Measurements from ENCODE around the gene TMTC2. TPM values are rescaled to one million over a fixed set of nuclear protein-coding genes. Genes with fewer than 3 reads are reported as not detected.

Gene TMTC2
- total RNA-seq (2014; rRNA removed; shearing (Covaris generic)): 1.2 and 1.3 TPM in 2 replicates

- DNase-seq (ENCODE audit: low read depth): peak; percentile 82
Measured at GRCh38 chr12:82686168-82687020, at the start of gene TMTC2. TSS of gene TMTC2 (plus strand) at chr12:82686906.

GRCh38 chr12:82638324-82638723 lies 48.4 kb upstream of the TMTC2 start:
- DNase-seq (ENCODE audit: low read depth): no peak

GRCh38 chr12:82644896-82645295 lies 41.8 kb upstream of the TMTC2 start:
- DNase-seq (ENCODE audit: low read depth): no peak

- DNase-seq (ENCODE audit: low read depth): no peak
Measured at GRCh38 chr12:82645414-82645813, 41.3 kb upstream of the TMTC2 start.

GRCh38 chr12:82647853-82648252 lies 38.9 kb upstream of the TMTC2 start:
- no peak for DNase-seq (ENCODE audit: low read depth)

- DNase-seq (ENCODE audit: low read depth): no peak
Measured at GRCh38 chr12:82648259-82648909, 38.3 kb upstream of the TMTC2 start.

- peak; percentile 62 for DNase-seq (ENCODE audit: low read depth)
Measured at GRCh38 chr12:82650627-82651337, 35.9 kb upstream of the TMTC2 start.

GRCh38 chr12:82651489-82651888 lies 35.2 kb upstream of the TMTC2 start:
- DNase-seq (ENCODE audit: low read depth): no peak

GRCh38 chr12:82652071-82652470 lies 34.6 kb upstream of the TMTC2 start:
- DNase-seq (ENCODE audit: low read depth): no peak

- no peak for DNase-seq (ENCODE audit: low read depth)
Measured at GRCh38 chr12:82655751-82656150, 31.0 kb upstream of the TMTC2 start.

GRCh38 chr12:82659343-82660207 lies 27.1 kb upstream of the TMTC2 start:
- no peak for DNase-seq (ENCODE audit: low read depth)

GRCh38 chr12:82660541-82661325 lies 26.0 kb upstream of the TMTC2 start:
- DNase-seq (ENCODE audit: low read depth): no peak

- DNase-seq (ENCODE audit: low read depth): no peak
Measured at GRCh38 chr12:82663893-82664292, 22.8 kb upstream of the TMTC2 start.

GRCh38 chr12:82665142-82665923 lies 21.4 kb upstream of the TMTC2 start:
- DNase-seq (ENCODE audit: low read depth): no peak

- no peak for DNase-seq (ENCODE audit: low read depth)
Measured at GRCh38 chr12:82666830-82667229, 19.9 kb upstream of the TMTC2 start.

GRCh38 chr12:82671673-82672195 lies 15.0 kb upstream of the TMTC2 start:
- DNase-seq (ENCODE audit: low read depth): peak; percentile 11

- DNase-seq (ENCODE audit: low read depth): no peak
Measured at GRCh38 chr12:82672811-82673495, 13.8 kb upstream of the TMTC2 start.

- no peak for DNase-seq (ENCODE audit: low read depth)
Measured at GRCh38 chr12:82673698-82674097, 13.0 kb upstream of the TMTC2 start.

- DNase-seq (ENCODE audit: low read depth): no peak
Measured at GRCh38 chr12:82675246-82675645, 11.5 kb upstream of the TMTC2 start.

Measured in RPMI7951 (cell line).